ENCODE measurements around the gene PCDHGA10. TPM values are rescaled to one million over a fixed set of nuclear protein-coding genes. Genes with fewer than 3 reads are reported as not detected.
A peak's percentile ranks its signal among the peaks of the same experiment; 100 is the strongest.
"Not testable (repeated sequence)": the region's sequence is repeated elsewhere in the genome, so short reads cannot be mapped to it uniquely, and the experiment has no call there.

PCDHGA10 gene
- 6.2 TPM for total RNA-seq

GRCh38 chr5:141412854-141413539 lies at the start of gene PCDHGA10:
Gene PCDHGA10, plus strand, starts transcription at chr5:141412987. Its CDS starts 189 bp downstream, at chr5:141413176.
- DNase-seq (ENCODE audit: low spot score): peak; percentile 44

GRCh38 chr5:141363952-141364660 lies 48.7 kb upstream of the PCDHGA10 start, which contains the start of gene PCDHGA5:
Gene PCDHGA5, plus strand, starts transcription at chr5:141364162. Its CDS starts 169 bp downstream, at chr5:141364331.
- no peak for DNase-seq (ENCODE audit: low spot score)

GRCh38 chr5:141366016-141366896 lies 46.5 kb upstream of the PCDHGA10 start:
- DNase-seq (ENCODE audit: low spot score): no peak

- DNase-seq (ENCODE audit: low spot score): no peak
These were observed 42.6 kb upstream of the PCDHGA10 start, which contains the start of gene PCDHGB3 for GRCh38 chr5:141369994-141370848. Gene PCDHGB3, plus strand, starts transcription at chr5:141370242. Its CDS starts 153 bp downstream, at chr5:141370395.

GRCh38 chr5:141371572-141372475 lies 41.0 kb upstream of the PCDHGA10 start:
- DNase-seq (ENCODE audit: low spot score): no peak

- no peak for DNase-seq (ENCODE audit: low spot score)
These were observed 39.0 kb upstream of the PCDHGA10 start, which contains the start of gene PCDHGA6 for GRCh38 chr5:141373673-141374317. Gene PCDHGA6, plus strand, starts transcription at chr5:141373891. Its CDS starts 193 bp downstream, at chr5:141374084.

GRCh38 chr5:141374627-141375026 lies 38.2 kb upstream of the PCDHGA10 start:
- no peak for DNase-seq (ENCODE audit: low spot score)

GRCh38 chr5:141375444-141376155 lies 37.2 kb upstream of the PCDHGA10 start:
- not testable (repeated sequence) for DNase-seq (ENCODE audit: low spot score)

- no peak for DNase-seq (ENCODE audit: low spot score)
These were observed 30.1 kb upstream of the PCDHGA10 start, which contains the start of gene PCDHGA7 for GRCh38 chr5:141382469-141383294. Gene PCDHGA7, plus strand, starts transcription at chr5:141382742. Its CDS starts 158 bp downstream, at chr5:141382900.

GRCh38 chr5:141383345-141383744 lies 29.4 kb upstream of the PCDHGA10 start:
- DNase-seq (ENCODE audit: low spot score): no peak

- no peak for DNase-seq (ENCODE audit: low spot score)
These were observed 28.1 kb upstream of the PCDHGA10 start for GRCh38 chr5:141384471-141385267.

- DNase-seq (ENCODE audit: low spot score): not testable (repeated sequence)
These were observed 25.1 kb upstream of the PCDHGA10 start, which contains the start of gene PCDHGB4 for GRCh38 chr5:141387557-141388311. Gene PCDHGB4, plus strand, starts transcription at chr5:141387698. Its CDS starts 187 bp downstream, at chr5:141387885.

- no peak for DNase-seq (ENCODE audit: low spot score)
These were observed 24.1 kb upstream of the PCDHGA10 start for GRCh38 chr5:141388661-141389060.

- DNase-seq (ENCODE audit: low spot score): no peak
These were observed 23.4 kb upstream of the PCDHGA10 start for GRCh38 chr5:141389153-141390042.
